Astrocyte of the cerebellum (primary cell): ENCODE measurements around the gene HEMGN.
A peak's percentile ranks its signal among the peaks of the same experiment; 100 is the strongest.

Experiments used
- DNase-seq: peaks from one replicate; pipeline ENCODE4 v3.0.0-alpha.2; 2011; ENCODE audit warnings: low read depth
- H3K4me3 ChIP-seq: 2 replicates; pipeline ENCODE4 v1.5.1; 2011; ENCODE audit warnings: mild to moderate bottlenecking, low read depth, low read length, moderate library complexity
- in situ Hi-C: cut with HindIII; loops from 2 replicates; pipeline ENCODE4 v1.10.0; 2017; ENCODE audit warnings: low sequenced_read_pairs
- TF ChIP-seq, protein P1 (sequence below): IDR thresholded peaks from 2 replicates; pipeline ENCODE4 v1.5.1; 2012; ENCODE audit warnings: low read length, low read depth, moderate library complexity, mild to moderate bottlenecking; ENCODE audit errors: missing control alignments

Gene HEMGN, protein sequence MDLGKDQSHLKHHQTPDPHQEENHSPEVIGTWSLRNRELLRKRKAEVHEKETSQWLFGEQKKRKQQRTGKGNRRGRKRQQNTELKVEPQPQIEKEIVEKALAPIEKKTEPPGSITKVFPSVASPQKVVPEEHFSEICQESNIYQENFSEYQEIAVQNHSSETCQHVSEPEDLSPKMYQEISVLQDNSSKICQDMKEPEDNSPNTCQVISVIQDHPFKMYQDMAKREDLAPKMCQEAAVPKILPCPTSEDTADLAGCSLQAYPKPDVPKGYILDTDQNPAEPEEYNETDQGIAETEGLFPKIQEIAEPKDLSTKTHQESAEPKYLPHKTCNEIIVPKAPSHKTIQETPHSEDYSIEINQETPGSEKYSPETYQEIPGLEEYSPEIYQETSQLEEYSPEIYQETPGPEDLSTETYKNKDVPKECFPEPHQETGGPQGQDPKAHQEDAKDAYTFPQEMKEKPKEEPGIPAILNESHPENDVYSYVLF

DNA sequence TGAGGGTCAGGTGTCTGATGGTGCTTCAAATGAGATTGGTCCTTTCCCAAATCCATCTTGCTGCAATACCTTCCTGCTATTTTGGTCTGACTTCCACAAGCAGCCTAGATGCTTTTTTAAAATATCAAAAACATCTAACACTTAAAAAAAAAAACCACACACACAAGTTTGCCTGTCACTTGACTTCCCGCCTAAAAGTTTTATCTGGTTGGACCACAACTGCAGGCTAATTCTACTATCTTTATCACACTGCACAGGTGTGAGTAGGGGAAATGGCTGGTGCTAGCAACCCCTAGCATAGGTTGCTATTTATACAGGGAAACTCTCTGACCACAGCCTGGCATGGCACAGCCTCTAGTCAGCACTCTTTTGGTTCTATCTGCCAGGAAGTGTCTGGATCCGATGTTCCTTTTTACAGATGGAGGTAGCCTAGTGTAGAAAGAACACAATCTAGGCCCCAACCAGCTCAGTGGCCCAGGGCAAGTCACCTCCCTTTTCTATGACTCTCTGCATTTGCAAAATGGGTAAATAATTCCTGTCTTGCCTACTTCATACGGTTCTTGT lies at the start of gene HEMGN:
TSS of gene HEMGN (minus strand) at position 92 of the 564 bp plus-strand sequence. CDS start at position 56, 36 bp downstream.
- no peak for DNase-seq
- no peak within 1 kb of the TSS for H3K4me3 ChIP-seq
- in situ Hi-C loops: no loop called here
- TF ChIP-seq, protein P1, sequence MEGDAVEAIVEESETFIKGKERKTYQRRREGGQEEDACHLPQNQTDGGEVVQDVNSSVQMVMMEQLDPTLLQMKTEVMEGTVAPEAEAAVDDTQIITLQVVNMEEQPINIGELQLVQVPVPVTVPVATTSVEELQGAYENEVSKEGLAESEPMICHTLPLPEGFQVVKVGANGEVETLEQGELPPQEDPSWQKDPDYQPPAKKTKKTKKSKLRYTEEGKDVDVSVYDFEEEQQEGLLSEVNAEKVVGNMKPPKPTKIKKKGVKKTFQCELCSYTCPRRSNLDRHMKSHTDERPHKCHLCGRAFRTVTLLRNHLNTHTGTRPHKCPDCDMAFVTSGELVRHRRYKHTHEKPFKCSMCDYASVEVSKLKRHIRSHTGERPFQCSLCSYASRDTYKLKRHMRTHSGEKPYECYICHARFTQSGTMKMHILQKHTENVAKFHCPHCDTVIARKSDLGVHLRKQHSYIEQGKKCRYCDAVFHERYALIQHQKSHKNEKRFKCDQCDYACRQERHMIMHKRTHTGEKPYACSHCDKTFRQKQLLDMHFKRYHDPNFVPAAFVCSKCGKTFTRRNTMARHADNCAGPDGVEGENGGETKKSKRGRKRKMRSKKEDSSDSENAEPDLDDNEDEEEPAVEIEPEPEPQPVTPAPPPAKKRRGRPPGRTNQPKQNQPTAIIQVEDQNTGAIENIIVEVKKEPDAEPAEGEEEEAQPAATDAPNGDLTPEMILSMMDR: no peak

GRCh38 chr9:97987487-97987886 lies 49.5 kb upstream of the HEMGN start:
- in situ Hi-C loops: no loop called here
- TF ChIP-seq, protein P1: no peak
- no peak for DNase-seq
- no peak overlapping the region for H3K4me3 ChIP-seq

GRCh38 chr9:97985058-97985861 lies 47.3 kb upstream of the HEMGN start:
- H3K4me3 ChIP-seq: peak overlapping the region; percentile 91
- TF ChIP-seq, protein P1: no peak
- in situ Hi-C loops: no loop called here
- no peak for DNase-seq

- peak overlapping the region; percentile 91 for H3K4me3 ChIP-seq
- peak; percentile 27 for DNase-seq
- in situ Hi-C loops: no loop called here
- TF ChIP-seq, protein P1: no peak
Measured at GRCh38 chr9:97984188-97985057, 46.5 kb upstream of the HEMGN start.

DNA sequence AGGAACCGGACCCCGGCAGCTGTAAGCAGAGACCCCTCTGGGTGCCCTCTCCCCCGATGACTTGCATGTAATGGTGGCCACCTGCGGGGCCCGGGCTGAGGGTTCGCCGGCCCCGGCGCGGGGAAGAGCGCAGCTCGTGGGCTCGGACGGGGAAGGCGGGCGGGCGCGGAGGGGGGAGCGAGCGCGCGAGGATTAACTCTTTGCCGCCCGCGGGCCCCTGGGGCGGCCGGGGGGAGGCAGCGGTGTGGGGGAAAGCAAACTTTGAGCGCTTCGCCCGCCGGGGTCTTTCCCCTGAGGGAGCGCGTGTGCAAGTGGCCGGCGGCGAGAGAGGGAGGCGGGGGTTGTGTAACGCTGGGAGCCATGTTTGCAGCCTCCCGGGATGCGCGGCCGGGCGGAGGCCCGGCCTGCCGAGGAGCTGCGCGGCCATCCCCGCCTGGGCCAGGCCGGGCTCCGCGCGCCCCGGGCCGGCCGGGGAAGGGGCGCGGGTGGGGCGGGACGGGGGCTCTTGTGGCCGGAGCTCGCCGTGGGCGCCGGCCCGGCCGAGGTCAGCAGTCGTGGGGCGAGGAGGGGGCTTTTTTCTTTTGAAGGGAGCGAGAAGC lies 45.7 kb upstream of the HEMGN start:
- TF ChIP-seq, protein P1: no peak
- DNase-seq: no peak
- H3K4me3 ChIP-seq: peak overlapping the region; percentile 91
- in situ Hi-C loops: no loop called here
